GM10847 (cell line): ENCODE data around the gene PLEKHG4.

Source experiments
- POLR2A ChIP-seq: IDR thresholded peaks from 2 replicates; pipeline ENCODE4 v1.6.1; 2011; ENCODE audit not compliant: insufficient read length; ENCODE audit errors: extremely low read depth

The PLEKHG4 gene

DNA sequence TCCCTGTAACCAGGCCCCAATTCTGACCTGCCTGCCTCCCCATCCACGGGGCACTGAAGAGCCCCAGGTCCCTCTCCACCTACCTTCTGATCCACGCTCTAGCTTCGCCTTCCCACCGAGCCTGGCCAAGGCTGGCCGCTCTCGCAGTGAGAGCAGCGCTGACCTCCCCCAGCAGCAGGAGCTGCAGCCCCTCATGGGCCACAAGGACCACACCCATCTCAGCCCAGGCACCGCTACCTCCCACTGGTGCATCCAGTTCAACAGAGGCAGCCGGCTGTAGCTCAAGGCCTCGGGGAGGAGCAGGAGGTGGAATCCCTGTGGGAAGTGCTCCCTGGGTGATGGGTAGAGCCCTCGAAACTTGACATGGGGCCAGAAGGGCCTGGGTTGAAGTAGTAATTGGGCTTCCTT lies 8.4 kb upstream of the PLEKHG4 start:
- no peak for TF ChIP-seq POLR2A

DNA sequence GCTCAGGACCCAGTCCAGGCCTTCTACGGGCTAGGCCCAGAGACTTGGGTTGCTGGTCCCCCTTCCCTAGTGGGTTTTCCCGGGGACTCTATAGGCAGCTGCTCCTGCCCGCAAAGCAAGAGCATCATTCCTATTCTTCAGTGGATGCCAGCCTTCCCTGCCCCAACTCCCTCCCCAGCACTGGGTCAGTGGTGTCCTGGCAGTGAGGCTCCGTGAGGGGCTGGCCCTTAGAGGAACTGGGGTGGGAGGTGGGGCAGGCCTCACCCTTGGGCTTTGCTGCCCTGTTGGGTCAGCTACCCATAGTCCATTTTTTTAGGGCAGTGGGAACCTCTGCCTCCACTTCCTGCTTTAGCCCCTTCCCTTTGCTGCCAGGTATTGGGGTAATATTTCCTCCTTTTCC lies 7.9 kb upstream of the PLEKHG4 start:
- no peak for TF ChIP-seq POLR2A

DNA sequence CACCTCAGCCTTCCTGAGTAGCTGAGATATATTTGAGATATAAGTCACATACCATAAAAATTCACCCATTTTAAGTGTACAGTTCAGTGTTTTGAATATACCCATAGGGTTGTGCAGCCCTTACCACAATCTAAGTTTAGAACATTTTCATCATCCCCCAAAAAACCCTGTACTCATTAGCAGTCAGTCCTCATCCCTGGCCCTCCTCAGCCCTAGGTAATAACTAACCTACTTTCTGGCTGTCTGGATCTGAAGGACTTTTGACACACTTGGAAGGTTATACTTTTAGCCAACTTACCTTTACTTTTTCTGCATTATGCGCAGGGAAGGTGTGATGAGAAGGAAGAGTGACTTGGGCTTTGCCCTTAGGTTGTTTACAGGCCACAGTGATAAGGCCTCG lies 4.0 kb upstream of the PLEKHG4 start:
- no peak for TF ChIP-seq POLR2A

DNA sequence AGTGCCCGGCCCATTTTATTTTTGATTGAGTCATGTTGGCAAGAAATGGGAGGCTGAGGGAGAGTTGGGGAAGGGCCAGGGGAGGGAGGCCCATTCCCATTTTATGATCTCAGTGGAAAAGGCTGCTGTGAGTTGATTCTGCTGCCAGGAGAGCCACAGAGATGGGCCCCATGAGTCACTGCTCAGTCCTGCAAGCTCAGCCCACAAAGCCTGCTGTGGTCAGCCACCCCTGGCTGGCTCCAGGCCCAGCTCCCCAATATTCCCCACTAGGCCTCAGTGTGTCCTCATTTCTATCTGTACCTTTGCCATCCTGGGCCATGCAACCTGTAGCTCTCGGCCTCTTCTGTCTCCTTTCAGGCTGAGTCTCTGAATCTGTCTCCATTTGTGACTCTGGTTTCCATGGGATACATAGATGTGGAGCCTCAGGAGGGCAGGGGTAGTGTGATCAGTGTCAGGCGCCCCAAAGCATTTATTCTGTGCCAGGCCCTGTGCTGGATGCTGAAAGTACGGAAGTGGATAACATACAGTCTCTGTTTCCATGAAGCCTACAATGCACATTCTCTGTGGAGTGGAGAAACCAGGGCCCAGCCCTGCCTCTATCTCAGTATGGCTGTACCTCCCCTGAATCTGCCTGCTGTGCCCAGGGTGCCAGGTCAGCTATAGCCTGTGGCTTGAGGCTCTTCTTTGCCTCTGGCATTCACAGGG lies 1.9 kb upstream of the PLEKHG4 start:
- TF ChIP-seq POLR2A: no peak

DNA sequence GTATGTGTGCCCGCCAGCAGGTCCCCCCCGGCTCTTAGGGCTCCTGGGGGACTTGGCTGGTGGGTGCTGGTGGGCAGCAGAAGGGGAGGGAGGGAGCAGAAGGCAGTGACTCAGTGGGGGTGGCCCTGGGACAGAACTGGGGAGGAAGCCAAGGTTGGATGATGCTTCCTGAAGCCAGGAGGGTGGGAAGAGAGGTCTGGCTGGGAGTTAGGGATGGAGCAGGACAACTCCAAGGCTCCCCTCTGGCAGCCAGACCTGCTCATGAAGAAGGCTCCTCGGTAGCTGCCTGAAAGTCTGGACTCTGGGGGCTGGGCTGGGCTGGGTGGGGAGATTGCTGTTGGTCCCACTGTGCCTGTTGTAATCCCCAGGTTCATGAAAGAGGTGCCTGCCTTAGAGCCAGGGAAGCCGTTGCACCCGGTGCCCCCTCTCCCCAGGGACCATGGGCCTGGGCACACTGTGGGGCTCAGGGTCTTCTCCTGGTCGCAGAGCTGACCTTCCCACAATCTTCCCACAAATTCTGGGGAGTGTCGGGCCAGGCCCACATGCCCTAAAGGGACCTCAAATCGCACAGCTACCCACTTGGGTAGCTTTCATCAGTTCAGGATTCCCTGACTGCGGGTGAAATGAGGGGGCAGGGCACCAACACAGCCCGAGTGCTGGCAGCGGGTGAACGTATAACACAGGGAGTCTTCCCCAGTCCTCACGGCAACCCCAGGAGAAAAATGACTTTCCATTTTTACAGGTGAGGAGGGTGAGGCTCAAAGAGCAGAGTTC lies 1.1 kb upstream of the PLEKHG4 start:
- no peak for TF ChIP-seq POLR2A

DNA sequence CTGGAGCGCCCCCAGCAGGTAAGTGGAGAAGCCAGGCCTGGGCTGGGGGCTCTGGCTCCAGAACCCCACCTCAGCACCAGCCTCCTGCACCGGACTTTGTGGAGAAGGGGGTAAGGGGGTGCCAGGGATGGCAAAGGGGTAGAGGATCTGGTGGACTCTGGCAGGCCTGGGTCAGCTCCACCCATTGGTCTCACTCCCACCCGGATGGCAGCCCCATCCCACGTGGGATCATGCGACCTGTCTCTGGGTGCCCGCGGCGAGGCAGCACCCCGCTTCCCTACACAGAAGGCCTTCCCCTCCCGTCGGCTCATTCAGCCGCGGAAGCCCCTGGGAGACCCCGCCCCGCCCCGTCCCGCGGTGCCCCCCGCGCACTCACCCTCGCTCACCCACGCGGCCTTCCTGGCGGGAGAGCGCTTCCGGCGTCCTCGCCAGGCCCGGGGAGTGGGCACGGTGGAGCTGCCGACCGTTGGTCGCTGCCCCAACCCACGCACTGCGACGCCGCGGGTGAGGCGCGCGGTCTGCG lies 498 bp upstream of the PLEKHG4 start:
- no peak for TF ChIP-seq POLR2A

DNA sequence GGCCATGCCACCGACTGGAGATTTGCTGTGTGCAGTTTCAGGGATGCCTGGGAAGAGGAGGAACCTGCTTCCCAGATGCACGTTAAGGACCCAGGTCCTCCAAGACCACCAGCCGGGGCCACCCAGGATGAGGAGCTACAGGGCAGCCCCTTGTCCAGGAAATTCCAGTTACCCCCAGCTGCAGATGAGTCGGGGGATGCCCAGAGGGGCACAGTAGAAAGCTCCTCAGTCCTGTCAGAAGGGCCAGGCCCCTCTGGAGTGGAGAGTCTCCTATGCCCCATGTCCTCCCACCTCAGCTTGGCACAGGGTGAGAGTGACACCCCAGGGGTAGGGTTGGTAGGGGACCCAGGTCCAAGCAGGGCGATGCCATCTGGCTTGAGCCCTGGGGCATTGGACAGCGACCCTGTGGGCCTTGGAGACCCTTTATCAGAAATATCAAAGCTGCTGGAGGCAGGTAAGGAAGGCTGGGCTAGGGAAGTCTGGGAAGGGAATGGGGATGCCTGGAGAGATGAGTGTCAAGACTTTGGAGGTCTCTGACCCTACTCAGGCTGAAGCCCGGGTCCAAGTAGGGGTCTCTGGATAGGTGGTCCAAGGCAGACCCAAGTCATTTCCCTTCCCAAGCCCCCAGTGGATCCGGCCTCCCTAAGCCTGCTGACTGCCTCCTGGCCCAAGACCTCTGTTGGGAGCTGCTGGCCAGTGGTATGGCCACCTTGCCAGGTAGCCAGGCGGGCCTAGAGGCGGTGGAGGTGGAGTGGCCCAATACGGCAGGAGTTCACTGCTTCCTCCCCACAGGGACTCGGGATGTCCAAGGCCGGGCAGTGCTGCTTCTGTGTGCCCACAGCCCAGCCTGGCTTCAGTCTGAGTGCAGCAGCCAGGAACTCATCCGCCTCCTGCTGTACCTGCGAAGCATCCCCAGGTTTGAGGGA lies 1.0 kb downstream of the PLEKHG4 start:
- no peak for TF ChIP-seq POLR2A

DNA sequence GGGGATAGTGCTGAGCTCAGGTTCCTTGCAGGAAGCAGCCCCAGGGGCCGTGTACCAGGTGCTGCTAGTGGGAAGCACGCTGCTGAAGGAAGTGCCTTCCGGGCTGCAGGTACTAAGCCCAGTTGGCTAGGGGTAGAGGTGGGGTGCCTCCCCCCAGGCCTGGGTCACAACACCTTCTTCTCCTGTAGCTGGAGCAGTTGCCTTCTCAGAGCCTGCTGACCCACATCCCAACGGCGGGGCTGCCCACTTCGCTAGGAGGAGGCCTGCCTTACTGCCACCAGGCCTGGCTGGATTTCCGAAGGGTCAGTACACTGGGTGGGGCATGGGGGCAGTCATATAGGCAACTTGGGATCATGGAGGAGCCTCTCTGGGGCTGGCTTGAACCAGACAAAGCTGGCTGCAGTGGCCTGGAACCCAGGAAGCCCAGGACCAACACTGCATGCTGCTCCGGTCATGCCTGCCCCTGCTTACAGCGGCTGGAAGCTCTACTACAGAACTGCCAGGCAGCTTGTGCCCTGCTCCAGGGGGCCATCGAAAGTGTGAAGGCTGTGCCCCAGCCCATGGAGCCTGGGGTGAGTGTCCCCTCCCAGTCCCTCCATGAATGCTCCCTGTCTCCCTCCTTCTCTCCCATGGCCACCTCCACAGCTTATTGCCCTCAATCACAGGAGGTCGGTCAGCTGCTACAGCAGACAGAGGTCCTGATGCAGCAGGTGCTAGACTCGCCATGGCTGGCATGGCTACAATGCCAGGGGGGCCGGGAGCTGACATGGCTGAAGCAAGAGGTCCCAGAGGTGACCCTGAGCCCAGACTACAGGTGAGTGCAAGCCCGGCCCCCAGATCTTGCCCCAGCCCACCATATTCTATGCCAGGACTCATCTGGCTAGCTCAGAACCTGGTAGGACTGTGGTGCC lies 2.5 kb downstream of the PLEKHG4 start:
- no peak for TF ChIP-seq POLR2A

DNA sequence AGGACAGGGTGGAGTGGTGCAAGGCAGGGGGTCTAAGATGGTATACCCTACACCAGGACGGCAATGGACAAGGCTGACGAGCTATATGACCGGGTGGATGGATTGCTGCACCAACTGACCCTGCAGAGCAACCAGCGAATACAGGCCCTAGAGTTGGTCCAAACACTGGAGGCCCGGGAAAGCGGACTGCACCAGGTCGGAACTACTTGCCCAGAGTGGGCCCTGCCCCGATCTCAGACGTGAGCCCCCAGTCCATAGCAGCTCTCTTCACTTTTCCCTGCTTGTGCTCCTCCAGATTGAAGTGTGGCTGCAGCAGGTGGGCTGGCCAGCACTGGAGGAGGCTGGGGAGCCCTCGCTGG lies 3.1 kb downstream of the PLEKHG4 start:
- no peak for TF ChIP-seq POLR2A

DNA sequence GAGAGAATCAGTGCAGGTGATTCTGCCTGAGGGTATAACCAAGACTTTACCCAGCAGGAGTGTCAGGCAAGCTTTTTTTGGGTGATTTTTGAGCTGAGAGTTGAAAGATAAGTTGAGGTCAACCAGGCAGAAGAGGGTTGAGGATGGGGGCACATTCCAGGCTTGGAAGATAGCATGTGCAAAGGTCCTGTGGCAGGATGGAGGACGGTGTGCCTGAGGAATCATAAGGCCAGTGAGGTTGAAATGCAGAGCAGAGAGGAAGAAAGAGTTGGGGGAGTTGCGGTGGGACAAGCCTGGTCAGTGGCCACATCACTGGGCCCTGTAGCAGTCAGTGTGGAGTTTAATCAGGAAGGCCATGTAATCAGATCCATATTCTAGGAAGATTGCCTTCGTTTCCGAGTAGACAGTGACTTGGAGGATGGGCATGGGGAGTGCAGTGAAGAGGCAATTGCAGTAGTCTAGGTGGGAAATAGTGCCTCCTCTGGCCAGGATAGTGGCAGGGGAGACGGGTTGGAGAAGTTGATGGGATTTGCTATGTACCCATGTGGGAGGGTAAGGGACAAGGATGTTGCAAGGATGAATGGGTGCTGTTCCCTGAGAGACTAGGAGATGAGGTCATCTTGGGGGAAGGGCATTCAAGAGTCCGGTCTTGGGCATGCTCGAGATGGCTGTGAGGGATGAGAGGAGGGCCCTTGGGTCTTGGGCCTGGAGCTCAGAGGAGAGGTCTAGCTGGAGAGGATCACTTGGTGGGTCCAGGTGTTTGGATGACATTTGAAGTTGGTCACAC lies 3.9 kb downstream of the PLEKHG4 start:
- no peak for TF ChIP-seq POLR2A

DNA sequence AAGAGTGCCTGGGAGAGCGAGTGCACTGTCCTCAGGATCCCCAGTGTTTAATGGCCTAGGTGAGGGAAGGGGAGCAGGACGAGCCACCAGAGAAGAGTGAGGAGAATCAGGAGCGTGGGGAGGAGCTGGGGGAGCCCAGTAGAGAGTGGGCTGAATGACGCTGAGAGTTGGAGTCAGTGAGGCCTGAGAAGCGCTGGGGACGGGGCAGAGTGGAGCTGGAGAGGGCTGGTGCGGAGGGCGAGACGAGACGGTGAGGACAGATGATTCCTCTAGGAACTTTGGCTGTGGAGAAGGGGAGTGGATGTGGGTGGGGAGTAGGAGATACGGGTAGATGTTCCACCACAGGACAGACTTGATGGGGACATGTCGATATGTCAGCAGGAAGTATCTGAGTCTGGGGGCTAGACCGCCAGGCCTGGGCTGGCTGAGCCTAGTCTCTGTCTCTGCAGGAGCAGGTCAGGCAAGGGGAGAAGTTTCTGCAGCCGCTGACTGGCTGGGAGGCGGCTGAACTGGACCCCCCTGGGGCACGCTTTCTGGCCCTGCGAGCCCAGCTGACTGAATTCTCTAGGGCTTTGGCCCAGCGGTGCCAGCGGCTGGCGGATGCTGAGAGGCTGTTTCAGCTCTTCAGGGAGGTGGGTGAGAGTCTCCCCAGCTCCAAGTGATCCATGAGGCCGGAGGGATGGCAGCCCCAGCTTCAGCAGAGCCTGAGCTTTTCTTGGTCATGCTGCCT lies 4.7 kb downstream of the PLEKHG4 start:
- TF ChIP-seq POLR2A: no peak

DNA sequence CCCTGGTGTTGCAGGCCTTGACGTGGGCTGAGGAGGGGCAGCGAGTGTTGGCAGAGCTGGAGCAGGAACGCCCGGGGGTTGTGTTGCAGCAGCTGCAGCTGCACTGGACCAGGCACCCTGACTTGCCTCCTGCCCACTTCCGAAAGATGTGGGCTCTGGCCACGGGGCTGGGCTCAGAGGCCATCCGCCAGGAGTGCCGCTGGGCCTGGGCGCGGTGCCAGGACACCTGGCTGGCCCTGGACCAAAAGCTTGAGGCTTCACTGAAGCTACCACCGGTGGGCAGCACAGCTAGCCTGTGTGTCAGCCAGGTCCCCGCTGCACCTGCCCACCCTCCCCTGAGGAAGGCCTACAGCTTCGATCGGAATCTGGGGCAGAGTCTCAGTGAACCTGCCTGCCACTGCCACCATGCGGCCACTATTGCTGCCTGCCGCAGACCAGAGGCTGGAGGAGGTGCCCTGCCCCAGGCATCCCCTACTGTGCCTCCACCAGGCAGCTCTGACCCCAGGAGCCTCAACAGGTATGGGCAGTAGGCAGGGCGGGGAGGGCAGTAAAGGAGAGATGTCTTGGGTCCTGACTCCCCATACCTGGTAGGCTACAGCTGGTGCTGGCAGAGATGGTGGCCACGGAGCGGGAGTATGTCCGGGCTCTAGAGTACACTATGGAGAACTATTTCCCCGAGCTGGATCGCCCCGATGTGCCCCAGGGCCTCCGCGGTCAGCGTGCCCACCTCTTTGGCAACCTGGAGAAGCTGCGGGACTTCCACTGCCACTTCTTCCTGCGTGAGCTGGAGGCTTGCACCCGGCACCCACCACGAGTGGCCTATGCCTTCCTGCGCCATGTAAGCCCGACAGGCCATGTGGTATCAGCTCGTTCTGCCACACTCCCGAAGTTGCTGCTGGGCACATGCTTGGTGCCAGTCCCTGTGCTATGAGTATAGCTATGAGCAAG lies 5.6 kb downstream of the PLEKHG4 start:
- TF ChIP-seq POLR2A: no peak
